ENCODE data around the gene RASAL3. TPM values are rescaled to one million over a fixed set of nuclear protein-coding genes. Genes with fewer than 3 reads are reported as not detected.

Gene RASAL3
- total and polyA plus RNA-seq, 2 donors (not counting 1 experiment from before 2014, with no cell fraction given) = not detected

GRCh38 chr19:15443325-15443724 is 21.0 kb downstream of the RASAL3 start:
- Histone ChIP-seq H3K4me2 (ENCODE audit: extremely low read depth, insufficient read depth, low read length) (no peak overlapping the region), H2AFZ (ENCODE audit: low read length) (no peak overlapping the region), H3K4me3 (replicated peaks in 1 of 4; ENCODE audit: control extremely low read depth in 1 of 4, insufficient read depth in 1 of 4, low read depth in 3 of 4, low read length in 4 of 4) (no peak overlapping the region), H3K9me3 (ENCODE audit: control insufficient read depth, insufficient read depth, low read depth, low read length) (no peaks in the 10 kb centered on the region), H3K9ac (ENCODE audit: insufficient read depth, low read length) (no peak overlapping the region), H3K27ac (ENCODE audit: insufficient read depth, low read length) (no peak overlapping the region), H3K36me3 (ENCODE audit: control insufficient read depth, insufficient read depth, low read length) (no peaks in the 10 kb centered on the region), H4K20me1 (ENCODE audit: control insufficient read depth, extremely low read depth, insufficient read depth, low read length) (no peaks in the 10 kb centered on the region), H3K27me3 (ENCODE audit: control insufficient read depth, insufficient read depth, low read length) (no peaks in the 10 kb centered on the region), H3K79me2 (ENCODE audit: control insufficient read depth, insufficient read depth, low read length) (no peaks in the 10 kb centered on the region), H3K4me1 (ENCODE audit: control insufficient read depth, extremely low read depth, insufficient read depth, low read length) (no peaks in the 10 kb centered on the region)
- DNase-seq (ENCODE audit: low read depth in 2 of 2) = no peak
- no peak for TF ChIP-seq CTCF (conservative IDR thresholded peaks at IDR 0.05 in 1 of 2, IDR thresholded peaks at IDR 0.05 in 1 of 2; ENCODE audit: low read depth in 1 of 2, low read length in 2 of 2)
- TF ChIP-seq EZH2 (IDR thresholded peaks at IDR 0.05; ENCODE audit: low read length, missing control alignments) = no peak

GRCh38 chr19:15442142-15442920 is 22.0 kb downstream of the RASAL3 start:
- no peak for DNase-seq (ENCODE audit: low read depth in 2 of 2)
- H3K79me2 ChIP-seq (ENCODE audit: control insufficient read depth, insufficient read depth, low read length) = no peaks in the 10 kb centered on the region
- no peaks in the 10 kb centered on the region for H4K20me1 ChIP-seq (ENCODE audit: control insufficient read depth, extremely low read depth, insufficient read depth, low read length)
- no peak overlapping the region for H2AFZ ChIP-seq (ENCODE audit: low read length)
- no peaks in the 10 kb centered on the region for H3K36me3 ChIP-seq (ENCODE audit: control insufficient read depth, insufficient read depth, low read length)
- H3K27me3 ChIP-seq (ENCODE audit: control insufficient read depth, insufficient read depth, low read length) = no peaks in the 10 kb centered on the region
- no peak overlapping the region for H3K4me3 ChIP-seq (replicated peaks in 1 of 4; ENCODE audit: control extremely low read depth in 1 of 4, insufficient read depth in 1 of 4, low read depth in 3 of 4, low read length in 4 of 4)
- no peaks in the 10 kb centered on the region for H3K4me1 ChIP-seq (ENCODE audit: control insufficient read depth, extremely low read depth, insufficient read depth, low read length)
- H3K9ac ChIP-seq (ENCODE audit: insufficient read depth, low read length) = no peak overlapping the region
- H3K4me2 ChIP-seq (ENCODE audit: extremely low read depth, insufficient read depth, low read length) = no peak overlapping the region
- no peak overlapping the region for H3K27ac ChIP-seq (ENCODE audit: insufficient read depth, low read length)
- no peak for TF ChIP-seq CTCF (conservative IDR thresholded peaks at IDR 0.05 in 1 of 2, IDR thresholded peaks at IDR 0.05 in 1 of 2; ENCODE audit: low read depth in 1 of 2, low read length in 2 of 2)
- TF ChIP-seq EZH2 (IDR thresholded peaks at IDR 0.05; ENCODE audit: low read length, missing control alignments) = no peak
- H3K9me3 ChIP-seq (ENCODE audit: control insufficient read depth, insufficient read depth, low read depth, low read length) = no peaks in the 10 kb centered on the region

- TF ChIP-seq CTCF (conservative IDR thresholded peaks at IDR 0.05 in 1 of 2, IDR thresholded peaks at IDR 0.05 in 1 of 2; ENCODE audit: low read depth in 1 of 2, low read length in 2 of 2) (no peak), EZH2 (IDR thresholded peaks at IDR 0.05; ENCODE audit: low read length, missing control alignments) (no peak)
- H3K27me3 ChIP-seq (ENCODE audit: control insufficient read depth, insufficient read depth, low read length) = no peaks in the 10 kb centered on the region
- H3K36me3 ChIP-seq (ENCODE audit: control insufficient read depth, insufficient read depth, low read length) = no peaks in the 10 kb centered on the region
- H4K20me1 ChIP-seq (ENCODE audit: control insufficient read depth, extremely low read depth, insufficient read depth, low read length) = no peaks in the 10 kb centered on the region
- no peak overlapping the region for H3K4me3 ChIP-seq (replicated peaks in 1 of 4; ENCODE audit: control extremely low read depth in 1 of 4, insufficient read depth in 1 of 4, low read depth in 3 of 4, low read length in 4 of 4)
- no peak overlapping the region for H2AFZ ChIP-seq (ENCODE audit: low read length)
- no peaks in the 10 kb centered on the region for H3K79me2 ChIP-seq (ENCODE audit: control insufficient read depth, insufficient read depth, low read length)
- no peak overlapping the region for H3K27ac ChIP-seq (ENCODE audit: insufficient read depth, low read length)
- no peak overlapping the region for H3K9ac ChIP-seq (ENCODE audit: insufficient read depth, low read length)
- H3K9me3 ChIP-seq (ENCODE audit: control insufficient read depth, insufficient read depth, low read depth, low read length) = no peaks in the 10 kb centered on the region
- H3K4me1 ChIP-seq (ENCODE audit: control insufficient read depth, extremely low read depth, insufficient read depth, low read length) = no peaks in the 10 kb centered on the region
- no peak for DNase-seq (ENCODE audit: low read depth in 2 of 2)
- H3K4me2 ChIP-seq (ENCODE audit: extremely low read depth, insufficient read depth, low read length) = no peak overlapping the region
Measured at GRCh38 chr19:15441317-15441716, 23.0 kb downstream of the RASAL3 start.

Data from fibroblast of lung (primary cell).